ENCODE results near the gene CFAP46.
"Not testable (repeated sequence)": the region's sequence is repeated elsewhere in the genome, so short reads cannot be mapped to it uniquely, and the experiment has no call there.

CFAP46 gene

GRCh38 chr10:132906836-132907235, 35.5 kb downstream of the CFAP46 start:
- TF ChIP-seq, protein P1, sequence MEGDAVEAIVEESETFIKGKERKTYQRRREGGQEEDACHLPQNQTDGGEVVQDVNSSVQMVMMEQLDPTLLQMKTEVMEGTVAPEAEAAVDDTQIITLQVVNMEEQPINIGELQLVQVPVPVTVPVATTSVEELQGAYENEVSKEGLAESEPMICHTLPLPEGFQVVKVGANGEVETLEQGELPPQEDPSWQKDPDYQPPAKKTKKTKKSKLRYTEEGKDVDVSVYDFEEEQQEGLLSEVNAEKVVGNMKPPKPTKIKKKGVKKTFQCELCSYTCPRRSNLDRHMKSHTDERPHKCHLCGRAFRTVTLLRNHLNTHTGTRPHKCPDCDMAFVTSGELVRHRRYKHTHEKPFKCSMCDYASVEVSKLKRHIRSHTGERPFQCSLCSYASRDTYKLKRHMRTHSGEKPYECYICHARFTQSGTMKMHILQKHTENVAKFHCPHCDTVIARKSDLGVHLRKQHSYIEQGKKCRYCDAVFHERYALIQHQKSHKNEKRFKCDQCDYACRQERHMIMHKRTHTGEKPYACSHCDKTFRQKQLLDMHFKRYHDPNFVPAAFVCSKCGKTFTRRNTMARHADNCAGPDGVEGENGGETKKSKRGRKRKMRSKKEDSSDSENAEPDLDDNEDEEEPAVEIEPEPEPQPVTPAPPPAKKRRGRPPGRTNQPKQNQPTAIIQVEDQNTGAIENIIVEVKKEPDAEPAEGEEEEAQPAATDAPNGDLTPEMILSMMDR (IDR thresholded peaks at IDR 0.05; ENCODE audit: control insufficient read depth, extremely low read depth, insufficient read depth) = no peak
- no peak overlapping the region for H3K4me3 ChIP-seq (ENCODE audit: low read depth, low read length)
- no peak for DNase-seq (ENCODE audit: low read depth)

- no peak for DNase-seq (ENCODE audit: low read depth)
- H3K4me3 ChIP-seq (ENCODE audit: low read depth, low read length) = no peak overlapping the region
- TF ChIP-seq, protein P1 (IDR thresholded peaks at IDR 0.05; ENCODE audit: control insufficient read depth, extremely low read depth, insufficient read depth) = no peak
These were observed 36.3 kb downstream of the CFAP46 start for GRCh38 chr10:132906106-132906505.

GRCh38 chr10:132905661-132906060, 36.7 kb downstream of the CFAP46 start:
- no peak overlapping the region for H3K4me3 ChIP-seq (ENCODE audit: low read depth, low read length)
- DNase-seq (ENCODE audit: low read depth) = no peak
- TF ChIP-seq, protein P1 (IDR thresholded peaks at IDR 0.05; ENCODE audit: control insufficient read depth, extremely low read depth, insufficient read depth) = no peak

DNA sequence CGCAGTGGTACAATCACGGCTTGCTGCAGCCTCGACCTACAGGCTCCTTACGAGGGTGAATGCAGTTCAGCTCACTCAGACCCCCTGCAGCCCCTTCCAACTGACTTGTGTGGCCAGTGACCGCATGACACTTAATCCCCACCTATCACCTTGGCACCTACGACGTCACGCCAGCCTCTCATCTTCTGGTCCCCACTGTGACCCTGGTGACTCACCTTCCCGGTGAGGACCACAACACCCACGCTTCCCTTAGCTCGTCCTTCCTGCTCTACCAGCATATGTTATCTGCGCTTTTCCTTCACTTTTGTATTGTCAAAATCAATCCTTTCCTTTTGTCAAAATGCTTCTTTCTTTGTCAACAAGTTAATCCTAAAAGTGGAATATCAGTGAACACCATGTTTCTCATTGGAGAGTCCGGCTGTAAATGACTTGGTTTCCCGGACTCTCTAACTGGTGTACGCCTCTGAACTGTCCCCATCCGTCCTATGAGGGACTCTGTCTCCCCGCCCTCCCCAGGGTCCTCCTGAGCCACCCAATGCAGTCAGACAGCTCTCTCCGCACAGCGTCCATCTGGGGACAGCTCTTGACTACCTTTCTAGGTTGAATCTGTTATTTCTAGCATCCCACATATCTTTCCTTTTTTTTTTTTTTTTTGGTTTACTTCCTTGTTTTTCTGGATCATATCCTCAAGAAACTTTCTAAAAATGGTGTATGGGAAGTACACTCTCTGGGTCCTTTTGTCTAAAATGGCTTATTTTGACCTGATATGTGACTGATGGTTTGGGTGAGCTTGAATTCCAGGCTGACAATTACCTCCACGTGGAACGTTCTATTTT, 37.3 kb downstream of the CFAP46 start:
- DNase-seq (ENCODE audit: low read depth) = no peak
- TF ChIP-seq, protein P1 (IDR thresholded peaks at IDR 0.05; ENCODE audit: control insufficient read depth, extremely low read depth, insufficient read depth) = no peak
- H3K4me3 ChIP-seq (ENCODE audit: low read depth, low read length) = no peak overlapping the region

DNA sequence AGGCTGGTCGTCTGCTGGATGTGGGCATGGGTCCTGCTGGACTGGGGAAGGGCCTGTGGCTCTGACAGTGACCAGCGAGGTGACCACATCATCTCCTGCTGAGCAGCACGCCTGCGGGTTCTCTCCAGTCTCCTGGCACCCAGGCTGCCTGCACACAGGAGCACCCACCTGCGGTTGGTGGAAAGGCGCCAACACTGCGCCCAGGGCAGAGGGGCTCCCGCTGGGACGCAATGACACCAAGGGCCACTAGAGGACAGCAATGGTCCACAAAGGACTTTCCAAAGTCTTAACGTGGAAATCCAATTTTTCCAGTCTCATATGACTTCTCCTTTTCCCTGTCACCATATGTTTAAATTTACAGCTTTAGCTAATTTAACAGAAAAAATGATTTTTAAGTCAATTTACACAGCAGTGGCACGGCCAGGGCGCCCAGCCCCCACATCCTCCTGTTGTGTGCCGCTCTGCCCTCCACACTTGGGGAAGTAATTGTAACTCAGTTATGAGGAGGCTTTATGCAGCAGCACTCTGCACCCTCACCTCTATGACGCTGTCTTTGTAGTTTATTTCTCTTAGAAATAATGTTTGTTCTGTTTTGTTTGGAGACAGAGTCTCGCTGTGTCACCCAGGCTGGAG, 38.1 kb downstream of the CFAP46 start:
- H3K4me3 ChIP-seq (ENCODE audit: low read depth, low read length) = no peak overlapping the region
- TF ChIP-seq, protein P1 (IDR thresholded peaks at IDR 0.05; ENCODE audit: control insufficient read depth, extremely low read depth, insufficient read depth) = peak; percentile 75
- no peak for DNase-seq (ENCODE audit: low read depth)

- DNase-seq (ENCODE audit: low read depth); H3K4me3 ChIP-seq (ENCODE audit: low read depth, low read length): not testable (repeated sequence)
These were observed 39.5 kb downstream of the CFAP46 start for GRCh38 chr10:132902656-132903575.

- TF ChIP-seq, protein P1 (IDR thresholded peaks at IDR 0.05; ENCODE audit: control insufficient read depth, extremely low read depth, insufficient read depth) = no peak
- H3K4me3 ChIP-seq (ENCODE audit: low read depth, low read length) = no peak overlapping the region
- no peak for DNase-seq (ENCODE audit: low read depth)
These were observed 41.0 kb downstream of the CFAP46 start for GRCh38 chr10:132901351-132901750.

Measured in LNCaP clone FGC (cell line).